H1 (cell line): ENCODE results near the gene SPTB. TPM values are rescaled to one million over a fixed set of nuclear protein-coding genes. Genes with fewer than 3 reads are reported as not detected.

Experiments
- CTCF ChIA-PET: fragments of 300-600 bp; sonication (Branson Sonifier 250); formaldehyde crosslinking; loops from one replicate; lab custom pipeline; 2021; ENCODE audit not compliant: partially characterized antibody; lab: Charles Lee
- POLR2A ChIA-PET: fragments of 300-600 bp; sonication (Branson Sonifier 250); formaldehyde crosslinking; loops from one replicate; lab custom pipeline; 2021; ENCODE audit warnings: inconsistent platforms; ENCODE audit not compliant: partially characterized antibody; lab: Charles Lee
- DNase-seq, 2 experiments: peaks; one replicate each; pipeline versions ENCODE4 v3.0.0 to v3.0.0-alpha.2; 2010 to 2022; ENCODE audit warnings: low spot score in 2 of 2, low read depth in 1 of 2, mixed read lengths in 1 of 2
- FAIRE-seq: peaks from 2 replicates; lab custom pipeline; 2011; peaks lifted over from hg19 to GRCh38; lab: Jason Lieb, UNC
- H2AFZ ChIP-seq: 2 replicates; pipeline ENCODE4 v1.8.1; 2012; ENCODE audit warnings: low read length, inconsistent platforms
- H2AK5ac ChIP-seq: 2 replicates; pipeline ENCODE4 v1.6.1; 2013; ENCODE audit warnings: low read depth, low read length
- H2BK120ac ChIP-seq: replicated peaks from 2 replicates; pipeline ENCODE3; 2013; ENCODE audit warnings: low read depth, low read length, inconsistent platforms
- H2BK12ac ChIP-seq: 2 replicates; pipeline ENCODE4 v1.6.1; 2013; ENCODE audit warnings: low read depth, low read length
- H2BK15ac ChIP-seq: 2 replicates; pipeline ENCODE4 v1.6.1; 2013; ENCODE audit warnings: low read length
- H2BK20ac ChIP-seq: 2 replicates; pipeline ENCODE4 v1.6.1; 2013; ENCODE audit warnings: low read length
- H2BK5ac ChIP-seq: 2 replicates; pipeline ENCODE4 v1.6.1; 2013; ENCODE audit warnings: low read depth, low read length
- H3K14ac ChIP-seq: 2 replicates; pipeline ENCODE4 v1.6.1; 2013; ENCODE audit warnings: inconsistent platforms; ENCODE audit not compliant: insufficient read length
- H3K18ac ChIP-seq: 2 replicates; pipeline ENCODE4 v1.6.1; 2013; ENCODE audit warnings: low read length; ENCODE audit errors: extremely low read depth
- H3K23ac ChIP-seq: 2 replicates; pipeline ENCODE4 v1.6.1; 2013; ENCODE audit warnings: inconsistent platforms; ENCODE audit not compliant: insufficient read length
- H3K23me2 ChIP-seq: 2 replicates; pipeline ENCODE4 v1.6.1; 2013; ENCODE audit warnings: low read depth, low read length
- H3K27ac ChIP-seq: 2 replicates; pipeline ENCODE4 v1.6.1; 2011; ENCODE audit warnings: low read depth, low read length, inconsistent platforms
- H3K27me3 ChIP-seq, 4 experiments: replicated peaks in 1 of 4; 1 replicate in 1 of 4; 2 replicates in 3 of 4; pipeline versions ENCODE4 v1.6.1 to v1.8.1; 2011 to 2013; ENCODE audit warnings: low read length in 3 of 4, mild to moderate bottlenecking in 3 of 4, inconsistent platforms in 2 of 4, mixed read lengths in 2 of 4, moderate library complexity in 1 of 4; ENCODE audit not compliant: control insufficient read depth in 3 of 4, insufficient read depth in 3 of 4; ENCODE audit errors: extremely low read depth in 1 of 4
- H3K36me3 ChIP-seq, 4 experiments: 2 replicates each; pipeline versions ENCODE4 v1.6.1 to v1.8.1; 2011 to 2013; ENCODE audit warnings: mild to moderate bottlenecking in 4 of 4, low read length in 3 of 4, moderate library complexity in 2 of 4, control low read depth in 1 of 4, inconsistent platforms in 1 of 4; ENCODE audit not compliant: insufficient read depth in 4 of 4, control insufficient read depth in 2 of 4
- H3K4ac ChIP-seq: replicated peaks from 2 replicates; pipeline ENCODE3; 2013; ENCODE audit warnings: low read length, low read depth, mixed read lengths, inconsistent platforms; ENCODE audit not compliant: insufficient read length
- H3K4me1 ChIP-seq, 4 experiments: replicated peaks in 1 of 4; 1 replicate in 1 of 4; 2 replicates in 3 of 4; pipeline versions ENCODE4 v1.6.1 to v1.8.1; 2011 to 2013; ENCODE audit warnings: low read length in 3 of 4, inconsistent platforms in 2 of 4, mixed read lengths in 1 of 4; ENCODE audit not compliant: insufficient read depth in 4 of 4, control insufficient read depth in 3 of 4
- H3K4me2 ChIP-seq, 2 experiments: 2 replicates each; pipeline versions ENCODE4 v1.6.1 to v1.8.1; 2011 to 2013; ENCODE audit warnings: low read depth in 2 of 2, low read length in 2 of 2, control low read depth in 1 of 2, inconsistent platforms in 1 of 2, mild to moderate bottlenecking in 1 of 2; ENCODE audit not compliant: insufficient read depth in 1 of 2
- H3K4me3 ChIP-seq, 4 experiments: fragments of 200-600, 300-600 bp in 1 of 4; sonication (generic), shearing (Covaris generic), sonication (Bioruptor Twin) in 1 of 4; 2 replicates each; pipeline versions ENCODE4 v1.5.1 to v1.8.1; 2011 to 2016; ENCODE audit warnings: low read length in 4 of 4, low read depth in 3 of 4, control low read depth in 2 of 4, inconsistent platforms in 2 of 4, mild to moderate bottlenecking in 2 of 4, mixed read lengths in 1 of 4, moderate library complexity in 1 of 4; ENCODE audit not compliant: insufficient read depth in 2 of 4; ENCODE audit errors: extremely low read depth in 1 of 4
- H3K56ac ChIP-seq: replicated peaks from 2 replicates; pipeline ENCODE3; 2013; ENCODE audit warnings: low read depth, mild to moderate bottlenecking, mixed read lengths, low read length, inconsistent platforms; ENCODE audit not compliant: insufficient read length
- H3K79me1 ChIP-seq: 2 replicates; pipeline ENCODE4 v1.6.1; 2013; ENCODE audit warnings: low read depth, low read length, control low read depth
- H3K79me2 ChIP-seq, 2 experiments: 2 replicates each; pipeline versions ENCODE4 v1.6.1 to v1.8.1; 2012 to 2013; ENCODE audit warnings: low read length in 2 of 2, mild to moderate bottlenecking in 2 of 2, inconsistent platforms in 1 of 2; ENCODE audit not compliant: insufficient read depth in 2 of 2, control insufficient read depth in 1 of 2
- H3K9ac ChIP-seq, 4 experiments: replicated peaks in 1 of 4; 1 replicate in 1 of 4; 2 replicates in 3 of 4; pipeline versions ENCODE4 v1.6.1 to v1.8.1; 2011 to 2013; ENCODE audit warnings: low read depth in 3 of 4, low read length in 3 of 4, control low read depth in 2 of 4, mild to moderate bottlenecking in 2 of 4, moderate library complexity in 2 of 4, inconsistent platforms in 1 of 4; ENCODE audit errors: extremely low read depth in 1 of 4
- H3K9me3 ChIP-seq, 2 experiments: 2 replicates each; pipeline versions ENCODE4 v1.6.1 to v1.8.1; 2012 to 2013; ENCODE audit warnings: mild to moderate bottlenecking in 2 of 2, moderate library complexity in 2 of 2, control low read depth in 1 of 2, inconsistent platforms in 1 of 2, low read depth in 1 of 2, low read length in 1 of 2, mixed read lengths in 1 of 2; ENCODE audit not compliant: insufficient read depth in 2 of 2
- H4K20me1 ChIP-seq, 2 experiments: replicated peaks in 1 of 2; 2 replicates each; pipeline versions ENCODE3 to v1.8.1; 2011 to 2013; ENCODE audit warnings: inconsistent platforms in 2 of 2, low read length in 2 of 2, mild to moderate bottlenecking in 1 of 2; ENCODE audit not compliant: insufficient read depth in 2 of 2, control insufficient read depth in 1 of 2
- H4K5ac ChIP-seq: 2 replicates; pipeline ENCODE4 v1.6.1; 2013; ENCODE audit warnings: low read length, low read depth, mixed read lengths, inconsistent platforms; ENCODE audit not compliant: insufficient read length
- H4K8ac ChIP-seq: 2 replicates; pipeline ENCODE4 v1.8.0; 2013; ENCODE audit warnings: mild to moderate bottlenecking, moderate library complexity, low read length, inconsistent platforms; ENCODE audit not compliant: insufficient read depth; ENCODE audit errors: extremely low read depth
- H4K91ac ChIP-seq: replicated peaks from 2 replicates; pipeline ENCODE3; 2013; ENCODE audit warnings: low read length, mixed read lengths, inconsistent platforms; ENCODE audit not compliant: insufficient read length
- CBX5 ChIP-seq: fragments of 300-800, 300-1000 bp; sonication (generic); IDR thresholded peaks from 2 replicates; pipeline ENCODE4 v1.7.1; 2016; ENCODE audit warnings: antibody characterized with exemption, low read length, low read depth
- CTCF ChIP-seq, 3 experiments: IDR thresholded peaks; 1 replicate in 2 of 3; 2 replicates in 1 of 3; pipeline versions ENCODE4 v1.5.1 to v1.6.1; 2011; ENCODE audit warnings: low read length in 3 of 3, mild to moderate bottlenecking in 3 of 3, inconsistent platforms in 2 of 3, low read depth in 1 of 3, moderate library complexity in 1 of 3; ENCODE audit not compliant: insufficient read depth in 1 of 3; ENCODE audit errors: control extremely low read depth in 1 of 3
- KDM1A ChIP-seq: fragments of 200-600, 300-600 bp; sonication (generic); IDR thresholded peaks from 2 replicates; pipeline ENCODE4 v1.7.1; 2016; ENCODE audit warnings: mild to moderate bottlenecking, low read length, borderline replicate concordance
- NRF1 ChIP-seq: IDR thresholded peaks from 2 replicates; pipeline ENCODE4 v1.6.1; 2011; ENCODE audit warnings: mild to moderate bottlenecking, low read depth, low read length, improper control_type of control experiment
- POU5F1 ChIP-seq: IDR thresholded peaks from 2 replicates; pipeline ENCODE4 v1.6.1; 2011; ENCODE audit warnings: low read depth, mild to moderate bottlenecking, low read length, moderate library complexity
- SP4 ChIP-seq: IDR thresholded peaks from 2 replicates; pipeline ENCODE4 v1.6.1; 2012; ENCODE audit warnings: low read length, inconsistent platforms
- WGBS, 2 experiments: shearing (Covaris generic) in 1 of 2; methylation state at CpG; one replicate each; pipeline versions ENCODE4 v1.1.6 to v1.1.7; 2013 to 2015; ENCODE audit warnings: low lambda C conversion rate in 2 of 2, mixed read lengths in 2 of 2, inconsistent platforms in 1 of 2, low coverage in 1 of 2, missing lambda C conversion rate in 1 of 2; ENCODE audit not compliant: insufficient replicate concordance in 2 of 2, insufficient coverage in 1 of 2, insufficient read length in 1 of 2; ENCODE audit errors: extremely low coverage in 1 of 2, missing lambda C conversion rate in 1 of 2; 5-methylcytosine and 5-hydroxymethylcytosine counted together
- polyA plus RNA-seq, 7 experiments: library from polyadenylated mRNA; depleted of rRNA in 3 of 7; stranded (reverse) in 5 of 7; unstranded in 2 of 7; fragments of >200 nt in 5 of 7; fragments of 200-250 nt in 2 of 7; gene quantifications; 1 replicate in 5 of 7; 2 replicates in 1 of 7; 4 replicates in 1 of 7; pipeline versions ENCODE4 v1.2.1 to v1.2.3, GENCODE V29; 2011 to 2013; ENCODE audit warnings: missing spikeins in 2 of 7, mixed read lengths in 2 of 7
- total RNA-seq: library from RNA; stranded (reverse); fragmentation: NEBNext Ultra II Directional; extraction: Animal tissue kit (Norgen Biotek cat#: 25700); gene quantifications from 2 replicates; pipeline ENCODE4 v1.2.1, GENCODE V29; 2021
- TF ChIP-seq, protein P1 (sequence below): IDR thresholded peaks from 2 replicates; pipeline ENCODE4 v1.6.1; 2012; ENCODE audit warnings: inconsistent platforms
- TF ChIP-seq, protein P2 (sequence below): IDR thresholded peaks from 2 replicates; pipeline ENCODE4 v1.6.1; 2011; ENCODE audit warnings: low read depth, mild to moderate bottlenecking, low read length; ENCODE audit not compliant: insufficient read depth

SPTB gene
- total and polyA plus RNA-seq, 2 of the 8 experiments (the other 6 are each of a cell fraction or from before 2014, with no cell fraction given) = 0.30 to 2.4 TPM

GRCh38 chr14:64910847-64911495 lies 31.3 kb upstream of the SPTB start:
- H3K23me2 ChIP-seq = peaks cover 5% of the 10 kb centered on the region
- no peak overlapping the region for H2BK120ac ChIP-seq
- H4K5ac ChIP-seq = no peak overlapping the region
- POLR2A ChIA-PET = interaction anchor here (0.7 kb wide), 1 partner anchor 76 kb away, joined by 3 read pairs; the partner anchor contains the start of gene FNTB
- H3K36me3 ChIP-seq = no peaks in the 10 kb centered on the region
- no peak overlapping the region for H3K18ac ChIP-seq
- H3K4ac ChIP-seq = no peak overlapping the region
- no peak overlapping the region for H4K8ac ChIP-seq
- no peak overlapping the region for H3K56ac ChIP-seq
- no peak overlapping the region for H3K27ac ChIP-seq
- no peak overlapping the region for H3K14ac ChIP-seq
- H3K23ac ChIP-seq = no peak overlapping the region
- no peak overlapping the region for H2AFZ ChIP-seq
- no peak overlapping the region; the same call in 1 of the 2 replicates for H2BK12ac ChIP-seq
- WGBS, 2 experiments = 11% methylated on average over 3 of the region's 3 CpGs; no CpG with 5 or more reads in 1 of the 2 experiments
- DNase-seq = no peak
- CTCF ChIA-PET = interaction anchor here (0.6 to 4.9 kb wide), 49 partner anchors 8 to 1853 kb away, joined by 3 to 66 read pairs (median 4); partner anchors contain the start of genes FNTB and SPTB
- no peaks in the 10 kb centered on the region; the same call in 1 of the 2 replicates for H3K79me1 ChIP-seq
- H3K4me3 ChIP-seq = no peak overlapping the region
- H3K27me3 ChIP-seq = peaks cover 0 to 1% (median 0%) of the 10 kb centered on the region in 4 experiments; a peak in 1 of 7 replicates
- no peak overlapping the region for H3K9ac ChIP-seq
- no peaks in the 10 kb centered on the region for H4K20me1 ChIP-seq
- H2BK15ac ChIP-seq = no peak overlapping the region
- H2AK5ac ChIP-seq = no peak overlapping the region
- H3K79me2 ChIP-seq = peaks cover 5 to 13% of the 10 kb centered on the region in 2 experiments; a peak in 3 of 4 replicates
- no peak overlapping the region for H3K4me2 ChIP-seq
- peak; percentile 24 for FAIRE-seq
- H3K4me1 ChIP-seq = peaks cover 0 to 4% (median 3%) of the 10 kb centered on the region in 4 experiments; a peak in 4 of 7 replicates
- no peak overlapping the region for H4K91ac ChIP-seq
- H2BK20ac ChIP-seq = no peak overlapping the region
- no peak overlapping the region for H2BK5ac ChIP-seq
- H3K9me3 ChIP-seq = no peaks in the 10 kb centered on the region
- TF ChIP-seq, protein P1, sequence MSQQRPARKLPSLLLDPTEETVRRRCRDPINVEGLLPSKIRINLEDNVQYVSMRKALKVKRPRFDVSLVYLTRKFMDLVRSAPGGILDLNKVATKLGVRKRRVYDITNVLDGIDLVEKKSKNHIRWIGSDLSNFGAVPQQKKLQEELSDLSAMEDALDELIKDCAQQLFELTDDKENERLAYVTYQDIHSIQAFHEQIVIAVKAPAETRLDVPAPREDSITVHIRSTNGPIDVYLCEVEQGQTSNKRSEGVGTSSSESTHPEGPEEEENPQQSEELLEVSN = no peak
- TF ChIP-seq NRF1 (no peak), CBX5 (no peak), SP4 (no peak), KDM1A (0 out of 2 replicates have a peak, but pooled peaks have one; percentile 14), CTCF (IDR thresholded peaks at IDR 0.05; ENCODE audit: control extremely low read depth in 1 of 3, insufficient read depth in 1 of 3, low read depth in 1 of 3, low read length in 3 of 3) (peak in 2 of 3 experiments; percentile 51 to 59; a peak in 2 of 4 replicates), POU5F1 (no peak)
- TF ChIP-seq, protein P2, sequence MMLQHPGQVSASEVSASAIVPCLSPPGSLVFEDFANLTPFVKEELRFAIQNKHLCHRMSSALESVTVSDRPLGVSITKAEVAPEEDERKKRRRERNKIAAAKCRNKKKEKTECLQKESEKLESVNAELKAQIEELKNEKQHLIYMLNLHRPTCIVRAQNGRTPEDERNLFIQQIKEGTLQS = no peak
